HEK293T (cell line): ENCODE data around the gene SPDYE3.

Experiments
- CTCF ChIA-PET: fragments of 350-600 bp; formaldehyde crosslinking; extraction: SDS; loops from one replicate; lab custom pipeline; 2021; ENCODE audit warnings: antibody characterized with exemption, inconsistent platforms; lab: Yijun Ruan, JAX
- POLR2A ChIA-PET: fragments of 350-600 bp; formaldehyde crosslinking; extraction: SDS; loops from one replicate; lab custom pipeline; 2020; ENCODE audit warnings: antibody characterized with exemption, inconsistent platforms; lab: Yijun Ruan, JAX
- DNase-seq: peaks from one replicate; pipeline ENCODE4 v3.0.0; 2012; ENCODE audit warnings: mixed read lengths; ENCODE audit errors: extremely low spot score
- BHLHE40 ChIP-seq: fragments of 450-650 bp; IDR thresholded peaks from 2 replicates; pipeline ENCODE4 v1.6.1; 2016; ENCODE audit warnings: mild to moderate bottlenecking, moderate library complexity, borderline replicate concordance
- ELF4 ChIP-seq: fragments of 450-650 bp; IDR thresholded peaks from 2 replicates; pipeline ENCODE4 v1.6.1; 2017; ENCODE audit warnings: antibody characterized with exemption
- FOXA1 ChIP-seq: fragments of 450-650 bp; IDR thresholded peaks from 2 replicates; pipeline ENCODE4 v1.6.1; 2016; ENCODE audit warnings: mild to moderate bottlenecking
- FOXK2 ChIP-seq: fragments of 450-650 bp; IDR thresholded peaks from 2 replicates; pipeline ENCODE4 v1.6.1; 2016; ENCODE audit warnings: mild to moderate bottlenecking
- FOXM1 ChIP-seq: fragments of 450-650 bp; IDR thresholded peaks from 2 replicates; pipeline ENCODE4 v1.6.1; 2017; ENCODE audit warnings: mild to moderate bottlenecking, borderline replicate concordance
- HDGF ChIP-seq: fragments of 450-650 bp; IDR thresholded peaks from 2 replicates; pipeline ENCODE4 v1.6.1; 2017; ENCODE audit warnings: antibody characterized with exemption, borderline replicate concordance
- L3MBTL2 ChIP-seq: fragments of 450-650 bp; conservative IDR thresholded peaks from 2 replicates; pipeline ENCODE4 v1.6.1; 2016; ENCODE audit warnings: mild to moderate bottlenecking
- LEF1 ChIP-seq: fragments of 450-650 bp; IDR thresholded peaks from 2 replicates; pipeline ENCODE4 v1.6.1; 2017; ENCODE audit warnings: mild to moderate bottlenecking, borderline replicate concordance
- SP1 ChIP-seq: fragments of 450-650 bp; IDR thresholded peaks from 2 replicates; pipeline ENCODE4 v1.6.1; 2017
- SUZ12 ChIP-seq: fragments of 450-650 bp; IDR thresholded peaks from 2 replicates; pipeline ENCODE4 v1.6.1; 2016; ENCODE audit warnings: mild to moderate bottlenecking
- TARDBP ChIP-seq: fragments of 450-650 bp; IDR thresholded peaks from 2 replicates; pipeline ENCODE4 v1.6.1; 2016
- ZNF384 ChIP-seq: fragments of 450-650 bp; IDR thresholded peaks from 2 replicates; pipeline ENCODE4 v1.6.1; 2016
- TF ChIP-seq, protein P1 (sequence below): fragments of 450-650 bp; IDR thresholded peaks from 2 replicates; pipeline ENCODE4 v1.6.1; 2016

SPDYE3 gene

DNA sequence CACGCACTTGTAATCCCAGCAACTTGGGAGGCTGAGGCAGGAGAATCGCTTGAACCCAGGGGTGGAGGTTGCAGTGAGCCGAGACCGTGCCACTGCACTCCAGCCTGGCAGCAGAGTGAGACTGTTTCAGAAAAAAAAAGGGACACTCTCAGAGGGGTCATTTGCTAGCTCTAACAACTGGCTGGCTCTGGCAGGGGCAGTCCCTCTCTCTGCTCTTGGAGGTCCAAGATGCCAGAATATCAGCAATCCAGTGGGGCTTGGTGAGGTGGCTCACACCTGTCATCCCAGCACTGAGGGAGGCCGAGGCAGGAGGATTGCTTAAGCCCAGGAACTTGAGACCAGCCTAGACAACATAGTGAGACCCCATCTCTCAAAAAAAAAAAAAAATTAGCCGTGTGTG is 63.2 kb downstream of the SPDYE3 start:
- CTCF ChIA-PET = no interaction called here
- TF ChIP-seq FOXK2 = no peak
- TF ChIP-seq ELF4 = no peak
- no peak for TF ChIP-seq SP1
- TF ChIP-seq FOXM1 = no peak
- TF ChIP-seq L3MBTL2 = no peak
- TF ChIP-seq TARDBP = no peak
- no peak for TF ChIP-seq BHLHE40
- TF ChIP-seq ZNF384 = no peak
- TF ChIP-seq SUZ12 = no peak
- no peak for TF ChIP-seq LEF1
- TF ChIP-seq HDGF = no peak
- TF ChIP-seq, protein P1, sequence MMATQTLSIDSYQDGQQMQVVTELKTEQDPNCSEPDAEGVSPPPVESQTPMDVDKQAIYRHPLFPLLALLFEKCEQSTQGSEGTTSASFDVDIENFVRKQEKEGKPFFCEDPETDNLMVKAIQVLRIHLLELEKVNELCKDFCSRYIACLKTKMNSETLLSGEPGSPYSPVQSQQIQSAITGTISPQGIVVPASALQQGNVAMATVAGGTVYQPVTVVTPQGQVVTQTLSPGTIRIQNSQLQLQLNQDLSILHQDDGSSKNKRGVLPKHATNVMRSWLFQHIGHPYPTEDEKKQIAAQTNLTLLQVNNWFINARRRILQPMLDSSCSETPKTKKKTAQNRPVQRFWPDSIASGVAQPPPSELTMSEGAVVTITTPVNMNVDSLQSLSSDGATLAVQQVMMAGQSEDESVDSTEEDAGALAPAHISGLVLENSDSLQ = no peak
- POLR2A ChIA-PET = no interaction called here
- no peak for DNase-seq

DNA sequence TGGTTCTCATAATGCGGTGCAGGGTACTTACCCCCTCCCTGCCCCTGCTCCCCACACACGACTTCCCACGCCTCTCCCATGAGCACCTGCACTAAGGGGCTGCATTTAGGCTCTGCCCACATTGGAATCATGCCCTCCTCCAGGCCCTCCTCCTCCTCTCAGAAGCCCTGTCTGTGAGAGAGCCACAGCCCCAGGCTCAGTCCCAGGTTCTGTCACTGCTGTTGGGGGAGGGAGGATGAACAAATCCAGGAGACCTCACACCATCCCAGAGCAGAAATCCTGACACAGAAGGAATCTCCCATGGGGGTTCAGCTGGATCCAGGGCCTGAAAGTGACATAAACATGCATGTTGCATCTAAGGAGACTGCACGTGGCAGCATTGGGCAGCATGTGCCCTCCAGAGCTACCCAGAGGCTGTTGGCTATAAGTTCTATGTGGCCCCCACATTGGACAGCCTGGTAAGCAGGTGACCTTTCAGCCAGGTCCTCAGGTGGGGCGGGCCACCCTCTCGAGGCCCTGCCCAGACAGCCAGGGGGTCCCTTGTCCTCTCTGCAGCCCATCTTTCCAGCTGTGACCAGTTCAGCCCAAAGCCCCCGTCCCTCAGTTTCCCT is 64.2 kb downstream of the SPDYE3 start:
- no peak for DNase-seq
- CTCF ChIA-PET = interaction anchor here (0.8 kb wide), 1 partner anchor 36 kb away, joined by 3 read pairs; no protein-coding TSS in a partner anchor
- POLR2A ChIA-PET = no interaction called here
- no peak for TF ChIP-seq SUZ12
- TF ChIP-seq BHLHE40 = no peak
- no peak for TF ChIP-seq HDGF
- TF ChIP-seq SP1 = no peak
- TF ChIP-seq FOXA1 = no peak
- TF ChIP-seq L3MBTL2 = no peak
- no peak for TF ChIP-seq ELF4
